ENCODE measurements around the gene USP38.

DNA sequence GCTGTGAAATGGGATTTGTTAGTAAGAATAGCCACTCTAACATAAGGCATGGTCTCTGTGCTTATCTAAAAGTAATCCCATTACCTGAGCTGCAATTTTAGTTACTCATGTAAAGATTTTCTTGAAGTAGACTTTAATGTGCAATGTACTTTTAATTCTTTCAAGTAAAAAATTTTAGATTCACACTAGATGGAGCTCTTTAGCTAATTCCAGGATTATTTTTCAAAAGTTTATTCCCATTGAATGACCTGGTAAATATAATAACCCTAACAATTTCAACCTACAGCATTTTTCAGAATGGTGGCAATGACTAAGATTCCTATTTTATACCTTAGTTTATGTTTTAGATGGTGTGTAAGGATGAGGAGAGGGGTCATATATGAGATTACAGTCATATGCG, 18.1 kb downstream of the USP38 start:
- TF ChIP-seq POLR2A (IDR thresholded peaks at IDR 0.05), result no peak
- TF ChIP-seq, protein P1, sequence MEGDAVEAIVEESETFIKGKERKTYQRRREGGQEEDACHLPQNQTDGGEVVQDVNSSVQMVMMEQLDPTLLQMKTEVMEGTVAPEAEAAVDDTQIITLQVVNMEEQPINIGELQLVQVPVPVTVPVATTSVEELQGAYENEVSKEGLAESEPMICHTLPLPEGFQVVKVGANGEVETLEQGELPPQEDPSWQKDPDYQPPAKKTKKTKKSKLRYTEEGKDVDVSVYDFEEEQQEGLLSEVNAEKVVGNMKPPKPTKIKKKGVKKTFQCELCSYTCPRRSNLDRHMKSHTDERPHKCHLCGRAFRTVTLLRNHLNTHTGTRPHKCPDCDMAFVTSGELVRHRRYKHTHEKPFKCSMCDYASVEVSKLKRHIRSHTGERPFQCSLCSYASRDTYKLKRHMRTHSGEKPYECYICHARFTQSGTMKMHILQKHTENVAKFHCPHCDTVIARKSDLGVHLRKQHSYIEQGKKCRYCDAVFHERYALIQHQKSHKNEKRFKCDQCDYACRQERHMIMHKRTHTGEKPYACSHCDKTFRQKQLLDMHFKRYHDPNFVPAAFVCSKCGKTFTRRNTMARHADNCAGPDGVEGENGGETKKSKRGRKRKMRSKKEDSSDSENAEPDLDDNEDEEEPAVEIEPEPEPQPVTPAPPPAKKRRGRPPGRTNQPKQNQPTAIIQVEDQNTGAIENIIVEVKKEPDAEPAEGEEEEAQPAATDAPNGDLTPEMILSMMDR (IDR thresholded peaks at IDR 0.05 in 4 of 5, conservative IDR thresholded peaks at IDR 0.05 in 1 of 5), result peak in 1 of 5 experiments; percentile 43

Measured in gastrocnemius medialis (tissue), 4 donors.